NCI-H146 (cell line): ENCODE data around the gene KLHL6.
"Not testable (repeated sequence)": the region's sequence is repeated elsewhere in the genome, so short reads cannot be mapped to it uniquely, and the experiment has no call there.

Source experiments
- DNase-seq: peaks from one replicate; lab custom pipeline; 2025; lab: John Stamatoyannopoulos, UW

KLHL6 gene, protein sequence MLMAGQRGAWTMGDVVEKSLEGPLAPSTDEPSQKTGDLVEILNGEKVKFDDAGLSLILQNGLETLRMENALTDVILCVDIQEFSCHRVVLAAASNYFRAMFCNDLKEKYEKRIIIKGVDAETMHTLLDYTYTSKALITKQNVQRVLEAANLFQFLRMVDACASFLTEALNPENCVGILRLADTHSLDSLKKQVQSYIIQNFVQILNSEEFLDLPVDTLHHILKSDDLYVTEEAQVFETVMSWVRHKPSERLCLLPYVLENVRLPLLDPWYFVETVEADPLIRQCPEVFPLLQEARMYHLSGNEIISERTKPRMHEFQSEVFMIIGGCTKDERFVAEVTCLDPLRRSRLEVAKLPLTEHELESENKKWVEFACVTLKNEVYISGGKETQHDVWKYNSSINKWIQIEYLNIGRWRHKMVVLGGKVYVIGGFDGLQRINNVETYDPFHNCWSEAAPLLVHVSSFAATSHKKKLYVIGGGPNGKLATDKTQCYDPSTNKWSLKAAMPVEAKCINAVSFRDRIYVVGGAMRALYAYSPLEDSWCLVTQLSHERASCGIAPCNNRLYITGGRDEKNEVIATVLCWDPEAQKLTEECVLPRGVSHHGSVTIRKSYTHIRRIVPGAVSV

DNA sequence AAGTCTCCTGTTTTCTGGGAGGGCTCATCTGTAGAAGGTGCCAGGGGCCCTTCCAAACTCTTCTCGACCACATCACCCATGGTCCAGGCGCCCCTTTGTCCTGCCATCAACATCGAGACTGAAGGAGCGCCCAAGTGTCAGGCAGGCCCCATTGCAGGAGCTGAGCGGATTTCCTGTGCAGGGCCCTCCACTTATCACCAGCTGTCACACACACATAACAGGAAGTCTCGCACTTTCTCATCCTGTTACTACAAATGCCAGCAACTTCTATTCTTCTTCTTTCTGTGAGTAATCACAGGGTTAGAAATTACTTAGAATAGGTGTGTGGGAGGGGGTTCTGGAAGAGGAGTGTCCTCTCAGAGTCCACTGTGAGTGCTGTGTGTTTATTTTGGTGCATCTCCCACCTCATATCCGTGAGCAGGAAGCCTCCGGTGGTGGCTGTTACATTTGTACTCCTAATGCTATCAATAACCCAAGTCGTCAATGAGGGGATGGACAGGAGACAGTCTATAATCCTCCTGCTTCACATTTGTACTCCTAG lies at the start of gene KLHL6:
KLHL6 (minus strand) TSS at position 166 of the 541 bp plus-strand sequence; CDS start at position 113, 53 bp downstream.
- no peak for DNase-seq

DNA sequence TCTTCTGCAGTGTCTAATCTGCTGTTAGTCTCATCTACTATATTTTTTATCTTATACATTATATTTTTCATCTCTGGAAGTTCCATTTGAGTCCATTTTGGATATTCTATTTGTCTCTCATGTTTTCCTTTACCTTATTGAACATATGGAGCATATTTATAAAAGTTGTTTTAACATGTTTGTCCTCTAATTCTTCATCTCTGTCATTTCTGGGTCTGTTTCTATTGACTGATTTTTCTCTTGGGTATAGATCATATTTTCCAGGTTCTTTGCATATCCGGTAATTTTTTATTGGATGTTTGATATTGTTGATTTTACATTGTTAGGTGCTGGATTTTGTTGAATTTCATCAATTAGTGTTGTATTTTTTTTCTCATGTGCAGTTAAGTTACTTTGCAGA lies 42.5 kb upstream of the KLHL6 start:
- no peak for DNase-seq

DNA sequence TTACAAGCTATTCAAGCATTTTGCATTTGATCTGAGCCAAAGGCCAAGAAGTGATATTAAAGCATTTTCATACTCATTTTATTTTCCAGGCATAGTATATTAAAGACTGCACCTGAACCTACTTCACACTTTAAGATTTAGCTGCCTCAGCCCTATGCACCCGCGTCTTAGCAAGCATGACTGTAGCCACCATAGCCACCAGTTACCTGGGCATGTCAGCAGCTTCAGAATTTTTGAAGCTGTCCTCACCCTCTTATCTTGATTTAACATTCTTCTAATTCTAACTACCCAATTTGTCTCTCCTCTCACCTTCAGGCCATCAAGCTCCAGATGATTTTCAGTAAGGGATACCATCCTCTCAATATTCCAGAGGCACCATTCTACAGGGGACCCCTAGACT lies 39.1 kb upstream of the KLHL6 start:
- no peak for DNase-seq

DNA sequence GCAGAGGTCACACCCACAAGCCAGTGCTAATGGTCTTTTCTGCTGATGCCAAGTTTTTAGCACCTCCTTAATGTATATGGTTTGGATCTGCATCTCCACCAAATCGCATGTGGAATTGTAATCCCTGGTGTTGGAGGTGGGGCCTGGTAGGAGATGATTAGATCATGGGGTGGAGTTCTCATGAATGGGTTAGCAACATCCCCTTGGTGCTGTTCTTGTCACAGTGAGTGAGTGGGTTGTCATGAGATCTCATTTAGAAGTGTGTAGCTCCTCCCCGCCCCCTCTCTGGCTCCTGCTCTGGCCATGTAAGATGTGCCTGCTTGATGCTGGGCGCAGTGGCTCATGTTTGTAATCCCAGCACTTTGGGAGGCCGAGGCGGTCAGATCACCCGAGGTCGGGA lies 37.3 kb upstream of the KLHL6 start:
- DNase-seq = no peak

DNA sequence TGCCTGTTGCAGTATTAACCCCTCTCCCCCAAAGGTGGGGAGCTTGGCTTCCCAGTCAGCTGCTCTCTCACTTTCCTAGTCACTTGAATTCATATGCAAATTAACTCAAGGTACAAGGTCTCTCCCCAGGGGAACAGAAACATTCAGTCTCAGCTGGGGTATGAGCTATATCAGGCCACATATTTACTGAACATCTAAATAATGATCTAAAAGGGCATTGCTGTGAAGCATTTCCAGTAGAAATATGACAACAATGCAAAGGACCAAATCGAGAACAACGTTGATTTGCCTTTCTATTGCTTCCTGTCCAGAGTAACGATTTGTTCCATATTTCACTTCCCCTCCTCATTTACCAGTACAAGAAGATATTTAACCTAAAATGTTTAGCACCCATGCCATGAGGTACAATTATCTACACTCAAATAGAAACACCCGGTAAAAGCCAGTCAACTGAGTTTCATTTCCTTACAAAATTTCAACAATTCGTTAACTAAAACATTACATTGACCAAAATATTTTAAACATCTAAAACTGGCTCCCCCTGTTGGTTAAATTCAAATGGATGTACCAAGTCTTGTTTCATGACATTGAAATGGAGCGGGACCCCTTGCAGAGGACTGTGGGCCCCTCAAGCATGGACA lies 36.5 kb upstream of the KLHL6 start:
- DNase-seq = no peak

DNA sequence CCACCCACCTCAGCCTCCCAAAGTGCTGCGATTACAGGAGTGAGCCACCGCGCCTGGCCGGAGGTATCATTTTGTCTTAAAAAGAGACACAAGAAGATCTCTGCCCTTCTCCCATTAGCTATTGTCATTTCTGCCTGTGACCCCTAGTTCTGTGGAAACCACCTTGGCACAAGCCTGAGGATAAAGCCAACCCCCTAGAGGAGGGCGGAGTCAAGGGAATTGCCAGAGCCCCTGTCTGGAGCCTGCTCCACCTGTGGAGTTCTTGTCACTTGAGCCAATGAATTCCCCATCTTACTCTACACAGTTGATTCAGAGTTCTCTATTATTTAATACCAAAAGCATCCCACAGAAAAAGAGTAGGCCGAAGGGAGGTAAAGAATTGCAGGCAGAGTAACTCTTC lies 34.9 kb upstream of the KLHL6 start:
- no peak for DNase-seq

DNA sequence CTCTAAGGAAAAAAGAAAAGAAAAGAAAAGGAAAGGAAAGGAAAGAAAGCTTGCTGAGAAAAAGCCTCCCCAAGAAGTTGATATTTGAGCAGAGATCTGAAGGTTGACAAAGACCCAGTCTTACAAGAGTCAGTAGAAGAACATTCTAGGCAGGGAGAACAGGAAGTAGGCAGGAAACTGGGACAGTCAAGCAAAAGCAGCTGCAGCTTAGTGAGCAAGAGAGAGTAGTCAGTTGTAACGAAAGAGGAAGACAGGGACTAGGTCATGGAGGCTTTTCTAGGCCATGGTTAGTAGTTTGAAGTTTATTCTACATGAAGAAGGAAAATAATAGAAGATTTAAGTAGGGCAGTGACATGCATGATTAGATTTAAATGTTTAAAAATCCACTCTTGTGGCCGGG lies 31.8 kb upstream of the KLHL6 start:
- no peak for DNase-seq

DNA sequence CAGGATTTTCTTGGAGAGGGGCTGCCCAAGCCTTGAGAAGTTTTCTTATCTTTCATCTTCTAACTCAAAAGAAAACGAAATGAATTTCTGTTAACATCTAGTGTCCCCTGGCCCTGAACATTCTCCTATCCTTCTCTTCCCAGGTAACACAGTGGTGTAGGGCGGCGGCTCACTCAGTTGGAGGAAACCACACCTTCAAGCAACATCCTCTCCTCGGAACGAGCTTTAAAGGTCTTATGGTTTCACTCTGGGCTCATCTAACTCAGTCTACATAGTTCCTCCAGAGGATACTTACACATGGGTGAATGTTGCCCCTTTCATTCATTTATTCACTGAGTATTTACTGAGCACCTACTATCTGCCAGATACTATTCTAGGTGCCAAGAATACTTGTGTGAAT lies 31.0 kb upstream of the KLHL6 start:
- no peak for DNase-seq

DNA sequence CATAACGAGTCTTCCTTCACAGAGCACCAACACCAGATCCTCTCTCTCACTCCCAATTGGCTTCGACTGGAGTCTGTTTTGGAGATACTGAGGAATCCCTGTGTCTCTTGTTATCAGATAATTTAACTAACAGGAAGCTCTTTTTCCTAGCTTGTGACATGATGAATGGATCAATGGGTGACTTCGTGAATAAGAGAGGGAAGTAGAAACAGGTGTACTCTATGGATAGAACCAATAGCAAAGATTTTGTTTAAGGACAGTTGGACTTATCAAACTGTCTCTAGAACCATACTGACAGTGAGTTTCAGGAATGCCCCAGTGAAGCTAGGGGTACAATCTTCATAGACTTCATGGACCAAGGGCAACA lies 29.4 kb upstream of the KLHL6 start:
- no peak for DNase-seq

DNA sequence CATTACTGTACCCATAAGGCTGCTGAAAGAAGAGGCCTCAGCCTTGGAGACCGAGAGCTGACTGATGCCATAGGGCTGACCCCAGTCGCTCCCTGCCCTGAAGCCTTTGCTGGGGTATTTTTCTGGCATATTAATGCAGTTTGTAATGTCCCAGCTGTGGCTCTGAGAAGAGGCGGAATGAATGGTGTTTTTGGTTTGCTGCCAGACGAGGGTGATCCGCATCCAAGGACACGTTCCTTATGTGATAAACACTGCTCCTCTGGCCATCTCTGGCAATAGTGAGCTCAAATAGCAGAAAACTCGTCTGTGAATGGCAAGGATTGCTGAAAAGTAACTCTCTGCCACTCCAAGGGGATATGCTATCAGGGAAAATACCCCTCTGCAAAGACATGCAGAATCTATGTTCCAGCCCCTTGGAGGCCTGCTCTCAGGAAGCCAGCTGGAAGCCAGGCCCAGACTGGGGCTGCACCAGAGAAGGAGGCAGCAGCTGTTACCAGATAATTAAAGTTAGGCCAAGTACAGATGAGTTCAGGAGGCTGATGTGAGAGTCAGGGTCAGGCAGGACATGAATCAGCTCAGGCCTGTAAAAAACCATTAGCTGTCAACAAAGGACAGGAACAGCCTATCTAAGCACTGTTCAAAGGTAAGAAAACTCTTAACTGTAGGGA lies 28.9 kb upstream of the KLHL6 start:
- DNase-seq = no peak

DNA sequence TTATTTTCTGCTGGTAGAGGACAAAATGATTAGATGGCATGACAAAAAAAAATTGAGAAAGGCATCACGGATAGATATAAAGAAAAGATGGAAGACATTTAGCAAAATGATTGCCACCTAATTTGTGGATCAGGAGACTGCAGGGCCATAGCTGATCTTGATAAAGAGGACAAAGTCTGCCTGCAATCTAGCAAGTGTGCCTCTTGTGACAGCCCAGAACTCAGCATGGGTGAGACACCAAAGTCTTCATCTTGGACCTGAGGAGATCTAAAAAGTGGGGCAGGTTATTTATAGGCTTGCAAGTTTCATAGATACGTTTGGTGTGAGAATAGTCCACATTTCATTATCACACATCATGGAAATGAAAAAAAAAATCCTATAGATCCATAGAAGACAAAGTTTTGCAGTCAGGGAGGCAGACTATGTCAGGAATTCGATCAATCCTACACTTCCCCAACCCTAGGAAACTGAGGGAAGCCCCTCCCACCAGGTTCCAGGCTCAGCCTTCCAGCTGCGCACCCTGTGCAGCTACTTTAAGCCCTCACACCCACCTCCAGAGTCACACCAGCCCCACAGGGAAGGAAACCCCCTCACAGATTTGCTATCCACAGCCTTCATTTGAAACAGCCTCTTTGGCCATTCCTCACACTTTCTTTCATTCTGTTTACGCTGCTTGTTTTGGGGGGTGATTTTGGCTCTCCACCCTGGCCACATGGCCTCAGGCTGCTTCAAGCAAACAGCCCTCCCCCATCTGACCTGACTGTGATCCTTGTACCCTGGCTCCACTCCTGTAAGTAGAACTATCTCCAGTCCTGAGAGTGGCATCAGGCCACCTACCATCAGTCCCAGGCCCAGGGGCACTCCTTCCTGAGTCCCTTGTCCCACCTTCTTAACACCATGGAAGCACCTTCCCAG lies 28.1 kb upstream of the KLHL6 start:
- DNase-seq = no peak

DNA sequence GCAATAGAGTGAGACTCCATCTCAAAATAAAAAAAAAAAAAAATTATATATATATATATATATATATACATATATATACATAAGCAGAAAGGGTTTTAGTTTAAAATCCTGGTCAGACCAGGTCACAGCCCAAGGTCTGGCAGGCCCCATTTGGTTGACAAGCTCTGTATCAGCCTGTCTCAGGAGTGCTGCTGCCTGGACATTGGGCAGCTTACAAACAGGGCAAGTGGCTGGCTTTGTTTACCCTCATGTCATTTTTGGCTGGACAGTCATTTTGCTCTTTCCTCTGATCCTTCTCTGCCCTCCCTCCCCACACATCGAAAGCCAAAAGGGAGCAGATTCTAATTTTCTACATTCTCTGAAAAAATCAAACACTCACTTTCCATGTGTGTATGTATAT lies 26.7 kb upstream of the KLHL6 start:
- no peak for DNase-seq

DNA sequence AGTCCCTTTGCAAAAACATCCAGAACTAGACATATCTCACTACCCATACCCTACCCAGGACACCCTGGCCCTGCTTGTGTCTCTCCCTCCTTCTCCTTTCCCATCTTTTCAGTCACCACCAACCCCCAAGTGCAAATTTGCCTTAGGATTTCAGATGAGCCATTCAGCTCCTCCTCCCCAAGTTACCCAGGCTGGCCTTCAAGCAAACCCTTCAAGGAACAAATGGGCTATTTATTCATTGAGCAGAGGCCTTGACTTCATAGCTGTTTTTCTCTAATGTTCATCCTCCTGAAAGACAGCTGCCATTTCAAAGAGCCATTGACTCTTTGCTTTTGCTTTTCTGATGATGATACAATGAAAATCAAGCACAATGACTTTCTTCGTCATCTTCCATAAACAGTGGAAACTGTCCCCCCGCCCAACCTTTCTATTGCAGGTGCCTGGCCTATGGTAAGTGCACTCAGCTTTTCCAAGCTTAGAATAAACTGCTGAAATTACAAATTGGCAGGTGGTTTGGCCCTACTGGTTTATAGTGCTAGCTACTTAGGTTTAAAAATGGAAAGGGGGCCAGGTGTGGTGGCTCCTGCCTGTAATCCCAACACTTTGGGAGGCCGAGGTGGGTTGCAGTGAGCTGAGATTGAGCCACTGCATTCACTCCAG lies 26.1 kb upstream of the KLHL6 start:
- DNase-seq = no peak

DNA sequence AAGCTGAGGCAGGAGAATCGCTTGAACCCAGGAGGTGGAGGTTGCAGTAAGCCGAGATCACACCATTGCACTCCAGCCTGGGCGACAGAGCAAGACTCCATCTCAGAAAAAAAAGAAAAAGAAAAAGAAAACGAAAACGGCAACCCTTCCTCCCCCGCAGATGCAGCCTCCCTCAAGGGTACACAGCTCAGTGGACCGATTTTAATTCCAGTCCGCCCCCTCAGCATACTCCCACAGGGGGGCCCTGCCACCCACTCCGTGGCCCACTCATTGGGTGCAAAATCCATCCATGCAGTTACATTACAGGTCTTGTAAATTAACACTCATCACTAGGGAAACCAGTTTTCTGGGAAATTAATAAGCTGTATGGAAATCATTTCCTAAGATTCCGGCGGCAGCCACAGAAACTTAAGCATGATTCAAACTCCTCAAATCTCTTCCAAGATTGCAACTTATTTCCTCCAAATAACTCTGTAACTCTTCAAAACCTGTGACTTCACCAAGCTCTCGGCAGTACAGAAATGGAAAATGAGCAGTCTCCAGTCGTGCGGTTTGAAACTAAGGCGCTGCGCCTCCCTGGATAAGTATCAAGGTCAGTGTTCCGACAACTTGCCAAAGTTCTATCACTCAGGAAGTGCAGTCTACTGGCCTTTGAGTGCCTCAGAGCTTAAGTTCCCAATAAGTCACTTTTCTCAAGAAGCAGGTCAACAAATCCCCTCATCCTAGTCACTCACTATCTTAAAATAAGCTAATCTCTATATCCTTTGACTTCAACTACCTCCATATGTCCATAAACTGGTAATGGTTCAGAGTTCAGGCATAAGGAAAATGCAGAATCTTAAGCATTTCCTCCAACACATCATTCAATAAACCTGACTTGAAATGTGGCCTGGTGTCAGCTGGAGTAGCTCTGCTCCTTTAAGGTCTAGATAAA lies 24.7 kb upstream of the KLHL6 start:
- DNase-seq = no peak

DNA sequence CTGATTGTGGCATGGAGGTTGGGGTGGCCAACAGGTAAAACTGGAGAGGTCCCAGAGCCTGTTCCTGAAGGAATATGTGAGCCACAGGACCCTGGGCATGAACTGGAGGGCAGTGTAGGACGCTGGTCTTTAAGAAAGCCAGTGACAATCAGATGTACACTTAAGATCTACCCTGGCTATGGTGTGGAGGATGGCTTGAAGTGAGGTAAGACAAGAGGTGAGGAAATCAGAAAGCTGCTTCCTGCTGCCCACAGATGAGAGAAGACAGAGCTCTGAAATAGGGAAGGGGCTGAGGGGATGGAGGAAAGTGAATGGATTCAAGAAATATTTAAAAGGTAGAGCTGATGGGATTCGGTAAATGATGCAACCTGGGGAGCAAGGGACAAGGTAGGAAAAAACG lies 22.7 kb upstream of the KLHL6 start:
- no peak for DNase-seq

DNA sequence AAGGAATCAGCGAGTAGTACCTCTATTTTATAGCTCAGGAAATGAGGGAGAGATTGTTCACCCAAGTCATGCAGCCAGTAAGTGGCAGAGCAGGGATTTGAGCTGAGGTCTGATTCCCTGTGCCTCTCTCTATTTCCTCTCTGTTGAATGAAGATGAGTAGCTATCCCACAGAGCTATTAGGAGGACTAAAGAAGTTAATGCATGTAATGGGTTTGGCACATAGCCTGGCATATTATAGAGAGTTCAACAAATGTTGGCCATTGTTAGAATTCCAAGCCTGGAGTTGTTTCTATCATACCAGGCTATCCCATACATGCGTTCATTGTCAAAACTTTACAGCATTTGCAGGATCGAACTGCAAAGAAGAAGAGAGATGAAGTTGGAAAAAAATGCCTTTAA lies 21.8 kb upstream of the KLHL6 start:
- peak; percentile 47 for DNase-seq

DNA sequence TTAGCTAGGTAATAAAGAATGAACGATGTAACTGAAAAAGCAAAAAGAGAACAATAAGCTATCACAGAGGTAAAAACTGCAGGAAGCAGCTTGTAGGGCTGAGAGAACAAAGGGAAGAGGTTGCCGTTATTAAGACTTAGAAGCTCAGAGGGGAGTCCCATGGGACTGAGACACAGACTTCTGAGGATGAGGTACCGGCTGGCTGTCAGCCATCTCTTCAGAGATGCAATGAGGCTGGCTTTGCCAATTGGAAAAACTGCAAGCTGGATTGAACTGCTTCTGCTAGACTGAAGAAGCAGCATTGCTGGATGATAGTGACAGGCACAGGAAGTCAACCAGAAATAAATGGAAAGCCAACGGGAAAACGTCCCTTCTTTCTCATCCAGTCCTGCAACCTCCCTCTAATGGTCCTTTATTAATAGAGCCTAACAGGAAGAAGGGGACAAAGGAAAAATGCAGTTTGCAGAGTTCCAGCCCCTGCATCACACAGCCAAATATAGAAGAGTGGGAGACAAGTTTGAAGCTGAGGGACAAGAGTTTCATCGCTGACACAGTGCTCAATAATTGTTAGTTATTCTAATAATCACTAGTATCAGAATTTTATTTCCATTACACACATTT lies 21.1 kb upstream of the KLHL6 start:
- peak; percentile 47 for DNase-seq

DNA sequence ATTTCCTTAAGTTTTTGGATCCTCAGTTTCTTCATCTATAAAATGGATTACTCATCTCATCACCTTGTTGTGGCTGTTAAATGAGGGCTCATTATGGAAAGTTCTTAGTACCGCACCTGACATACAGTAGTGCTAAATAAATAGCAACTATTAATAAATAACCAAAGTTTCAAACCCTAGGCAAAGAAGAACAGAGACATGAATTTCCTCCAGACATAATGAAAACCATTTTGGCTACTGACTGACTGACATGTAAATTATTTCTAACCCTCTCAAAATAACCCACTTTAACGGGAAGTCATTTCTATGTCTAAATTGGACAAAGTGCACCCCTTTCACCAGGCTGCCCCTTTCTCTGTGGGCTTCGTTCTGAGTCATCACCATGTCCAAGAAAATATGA lies 17.4 kb upstream of the KLHL6 start:
- no peak for DNase-seq

DNA sequence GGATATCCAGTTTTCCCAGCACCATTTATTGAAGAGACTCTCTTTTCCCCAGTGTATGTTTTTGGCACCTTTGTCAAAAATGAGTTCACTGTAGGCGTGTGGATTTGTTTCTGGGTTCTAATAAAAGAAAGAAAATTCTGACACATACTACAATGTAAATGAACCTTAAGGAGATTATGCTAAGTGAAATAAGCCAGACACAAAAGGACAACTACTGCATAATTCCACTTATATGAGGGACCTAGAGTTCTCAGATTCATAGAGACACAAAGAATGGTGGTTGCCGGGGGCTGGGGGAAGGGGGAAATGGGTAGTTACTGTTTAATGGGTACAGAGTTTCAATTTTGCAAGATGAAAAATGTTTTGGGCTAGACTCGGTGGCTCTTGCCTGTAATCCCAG lies 14.7 kb upstream of the KLHL6 start:
- DNase-seq = not testable (repeated sequence)
